Astrocyte (in vitro differentiated cells and primary cell): ENCODE data around the gene ZNF554.
A peak's percentile ranks its signal among the peaks of the same experiment; 100 is the strongest.

ENCODE experiments used
- CTCF ChIP-seq: IDR thresholded peaks from 2 replicates; pipeline ENCODE4 v1.5.1; 2011; ENCODE audit warnings: low read depth, mild to moderate bottlenecking, inconsistent platforms, low read length, moderate library complexity; ENCODE audit not compliant: insufficient read depth
- EZH2 ChIP-seq: IDR thresholded peaks from 2 replicates; pipeline ENCODE4 v1.6.1; 2012; ENCODE audit warnings: mild to moderate bottlenecking, low read length, inconsistent platforms; ENCODE audit not compliant: insufficient read depth

- TF ChIP-seq CTCF (peak; percentile 20), EZH2 (no peak)
Measured at GRCh38 chr19:2782936-2783780, 36.5 kb upstream of the ZNF554 start, which contains the start of gene SGTA.
